K562 (cell line): ENCODE data around the gene ZNF628. TPM values are rescaled to one million over a fixed set of nuclear protein-coding genes. Genes with fewer than 3 reads are reported as not detected.

Source experiments
- ATAC-seq: fragments of 200-7000 bp; cut with Tn5 transposase; 3 replicates; pipeline ENCODE4 v1.9.1; 2020; ENCODE audit warnings: moderate library complexity
- BruUV-seq: library from RNA; stranded (reverse); fragments of 400-500 nt; replicated peaks from 2 replicates; lab custom pipeline; 2021; lab: Mats Ljungman, UMichigan
- CTCF ChIA-PET: fragments of 300-600 bp; formaldehyde crosslinking; extraction: SDS; loops from one replicate; lab custom pipeline; 2021; ENCODE audit warnings: low intra/inter-chr PET ratio; lab: Yijun Ruan, JAX
- POLR2A ChIA-PET: fragments of 300-600, 350-650 bp; sonication (Branson Sonifier 250); formaldehyde crosslinking; extraction: SDS; loops from one replicate; lab custom pipeline; 2021; ENCODE audit warnings: antibody characterized with exemption, inconsistent platforms; lab: Yijun Ruan, JAX
- DNase-seq, 4 experiments: peaks; one replicate each; pipeline versions ENCODE4 v3.0.0 to v3.0.0-alpha.2; 2011 to 2018; ENCODE audit warnings: low spot score in 3 of 4, mixed read lengths in 3 of 4; ENCODE audit errors: extremely low read depth in 1 of 4
- FAIRE-seq: peaks from 2 replicates; lab custom pipeline; 2011; peaks lifted over from hg19 to GRCh38; lab: Jason Lieb, UNC
- H2AFZ ChIP-seq: 2 replicates; pipeline ENCODE4 v1.6.0; 2011; ENCODE audit warnings: low read depth, low read length, control low read depth, inconsistent platforms
- H3K27ac ChIP-seq: fragments of 200-600 bp; 3 replicates; pipeline ENCODE4 v1.8.0; 2011; ENCODE audit warnings: low read depth, mild to moderate bottlenecking, control low read depth, inconsistent platforms, low read length, moderate library complexity, mixed read lengths; ENCODE audit errors: extremely low read depth
- H3K27me3 ChIP-seq, 2 experiments: fragments of 300-600 bp in 1 of 2; 2 replicates in 1 of 2; 3 replicates in 1 of 2; pipeline versions ENCODE4 v1.6.0 to v1.8.0; 2011; ENCODE audit warnings: inconsistent platforms in 2 of 2, low read length in 2 of 2, mild to moderate bottlenecking in 1 of 2, mixed read lengths in 1 of 2, moderate library complexity in 1 of 2; ENCODE audit not compliant: control insufficient read depth in 2 of 2, insufficient read depth in 2 of 2
- H3K36me3 ChIP-seq: fragments of 300-600 bp; 3 replicates; pipeline ENCODE4 v1.8.0; 2011; ENCODE audit warnings: mild to moderate bottlenecking, low read length, inconsistent platforms; ENCODE audit not compliant: control insufficient read depth, insufficient read depth
- H3K4me1 ChIP-seq, 2 experiments: fragments of 200-600 bp in 1 of 2; replicated peaks in 1 of 2; 2 replicates in 1 of 2; 3 replicates in 1 of 2; pipeline versions ENCODE4 v1.5.1 to v1.8.0; 2011; ENCODE audit warnings: inconsistent platforms in 2 of 2, low read length in 2 of 2, mild to moderate bottlenecking in 1 of 2, mixed read lengths in 1 of 2, moderate library complexity in 1 of 2; ENCODE audit not compliant: control insufficient read depth in 2 of 2, insufficient read depth in 2 of 2
- H3K4me2 ChIP-seq: 2 replicates; pipeline ENCODE4 v1.6.1; 2011; ENCODE audit warnings: low read length, control low read depth, inconsistent platforms, mixed read lengths; ENCODE audit not compliant: insufficient read depth
- H3K4me3 ChIP-seq: fragments of 200-600 bp; sonication (generic), shearing (Covaris generic); 2 replicates; pipeline ENCODE4 v1.5.1; 2016; ENCODE audit warnings: control low read depth, inconsistent platforms
- H3K79me2 ChIP-seq: fragments of 200-600 bp; 3 replicates; pipeline ENCODE4 v1.8.0; 2011; ENCODE audit warnings: low read length, inconsistent platforms; ENCODE audit not compliant: control insufficient read depth, insufficient read depth
- H3K9ac ChIP-seq, 2 experiments: 2 replicates each; pipeline versions ENCODE4 v1.6.0 to v1.6.1; 2011; ENCODE audit warnings: low read depth in 2 of 2, low read length in 2 of 2, control low read depth in 1 of 2, inconsistent platforms in 1 of 2, mild to moderate bottlenecking in 1 of 2, mixed read lengths in 1 of 2; ENCODE audit not compliant: insufficient read depth in 1 of 2
- H3K9me1 ChIP-seq: one replicate; pipeline ENCODE4 v1.6.0; 2011; ENCODE audit warnings: inconsistent platforms, mild to moderate bottlenecking, low read length, moderate library complexity; ENCODE audit not compliant: control insufficient read depth, insufficient read depth
- H3K9me3 ChIP-seq: replicated peaks from 2 replicates; pipeline ENCODE4 v1.5.1; 2011; ENCODE audit warnings: low read depth, low read length, inconsistent platforms; ENCODE audit not compliant: control insufficient read depth, insufficient read depth
- H4K20me1 ChIP-seq: replicated peaks from 2 replicates; pipeline ENCODE4 v1.6.1; 2011; ENCODE audit warnings: low read length, inconsistent platforms, mixed read lengths; ENCODE audit not compliant: control insufficient read depth, insufficient read depth
- BRD4 ChIP-seq: fragments of 200-600 bp; sonication (generic); IDR thresholded peaks from 2 replicates; pipeline ENCODE4 v1.6.1; 2017; ENCODE audit warnings: inconsistent platforms
- BRF1 ChIP-seq: IDR thresholded peaks from 3 replicates; pipeline ENCODE4 v1.6.1; 2011; ENCODE audit warnings: borderline replicate concordance, mild to moderate bottlenecking; ENCODE audit not compliant: insufficient read length; ENCODE audit errors: extremely low read depth
- CBFB ChIP-seq: sonication (generic); formaldehyde crosslinking; IDR thresholded peaks from 2 replicates; pipeline ENCODE4 v1.4.0; 2020; ENCODE audit warnings: mild to moderate bottlenecking, missing genetic modification reagents
- CHD4 ChIP-seq: fragments of 200-600 bp; sonication (generic); IDR thresholded peaks from 3 replicates; pipeline ENCODE4 v1.6.1; 2012; ENCODE audit warnings: low read depth, mild to moderate bottlenecking, mixed read lengths, low read length, inconsistent platforms; ENCODE audit not compliant: insufficient read depth, insufficient replicate concordance, poor library complexity, severe bottlenecking
- ELF1 ChIP-seq: fragments of 200-800 bp; sonication (Bioruptor generic); IDR thresholded peaks from 2 replicates; pipeline ENCODE4 v1.6.1; 2016; ENCODE audit warnings: missing genetic modification characterization, missing compliant biosample characterization
- EP400 ChIP-seq: fragments of 450-650 bp; IDR thresholded peaks from 2 replicates; pipeline ENCODE4 v1.6.1; 2017; ENCODE audit warnings: antibody characterized with exemption, mild to moderate bottlenecking, moderate library complexity
- FOXK1 ChIP-seq: sonication (generic); formaldehyde crosslinking; IDR thresholded peaks from 2 replicates; pipeline ENCODE4 v1.8.0; 2022; ENCODE audit warnings: missing genetic modification reagents, mild to moderate bottlenecking, borderline replicate concordance
- HDAC6 ChIP-seq: IDR thresholded peaks from 2 replicates; pipeline ENCODE4 v1.6.1; 2012; ENCODE audit warnings: low read depth, mild to moderate bottlenecking, control low read depth, inconsistent platforms, low read length, moderate library complexity
- MAFG ChIP-seq: fragments of 450-650 bp; conservative IDR thresholded peaks from 2 replicates; pipeline ENCODE4 v1.6.1; 2016; ENCODE audit warnings: missing genetic modification characterization, missing compliant biosample characterization
- MAFK ChIP-seq: IDR thresholded peaks from 2 replicates; pipeline ENCODE4 v1.6.1; 2011; ENCODE audit warnings: low read length, improper control_type of control experiment
- NFATC3 ChIP-seq: fragments of 450-650 bp; IDR thresholded peaks from 2 replicates; pipeline ENCODE4 v1.6.1; 2017; ENCODE audit warnings: mild to moderate bottlenecking
- RNF2 ChIP-seq: sonication (generic); IDR thresholded peaks from 2 replicates; pipeline ENCODE4 v1.6.1; 2016
- SIN3B ChIP-seq: fragments of 450-650 bp; IDR thresholded peaks from 2 replicates; pipeline ENCODE4 v1.6.1; 2017; ENCODE audit warnings: low read depth, mild to moderate bottlenecking, moderate library complexity
- THRB ChIP-seq: fragments of 450-650 bp; formaldehyde crosslinking; conservative IDR thresholded peaks from 2 replicates; pipeline ENCODE4 v1.4.0; 2022; ENCODE audit warnings: mild to moderate bottlenecking, missing genetic modification characterization
- ZBTB26 ChIP-seq: fragments of 450-650 bp; formaldehyde crosslinking; IDR thresholded peaks from 2 replicates; pipeline ENCODE4 v1.4.0; 2022; ENCODE audit warnings: missing genetic modification characterization
- ZNF143 ChIP-seq: sonication (generic); formaldehyde crosslinking; IDR thresholded peaks from 2 replicates; pipeline ENCODE4 v1.9.0; 2022; ENCODE audit warnings: mild to moderate bottlenecking, missing genetic modification reagents
- ZNF324 ChIP-seq: fragments of 250-450 bp; sonication (Bioruptor Pico); IDR thresholded peaks from 2 replicates; pipeline ENCODE4 v1.4.0; 2020; ENCODE audit warnings: mild to moderate bottlenecking
- ZNF699 ChIP-seq: fragments of 250-450 bp; sonication (Bioruptor Pico); IDR thresholded peaks from 2 replicates; pipeline ENCODE4 v1.8.0; 2021; ENCODE audit warnings: mild to moderate bottlenecking, moderate library complexity; ENCODE audit not compliant: insufficient replicate concordance
- WGBS: fragments of 100-300 bp; shearing (Covaris generic); methylation state at CpG from one replicate; pipeline ENCODE4 v1.1.6; 2016; ENCODE audit warnings: low coverage, mixed read lengths; ENCODE audit not compliant: insufficient coverage; ENCODE audit errors: missing lambda C conversion rate; 5-methylcytosine and 5-hydroxymethylcytosine counted together
- in situ Hi-C: fragments of 300-500 bp; cut with MboI; formaldehyde crosslinking; loops from 4 replicates; pipeline ENCODE4 v1.15.0; 2018; ENCODE audit warnings: inconsistent platforms, mixed read lengths
- intact Hi-C: fragments of 100-400 bp; cut with micrococcal nuclease; formaldehyde crosslinking; loops from 2 replicates; pipeline ENCODE4 v1.14.2; 2022
- polyA plus RNA-seq, 8 experiments: library from polyadenylated mRNA; depleted of rRNA in 4 of 8; stranded (reverse) in 5 of 8; unstranded in 3 of 8; fragments of >200 nt; fragmentation: Nextera tagmentation in 2 of 8; fragmentation: Illumina TruSeq in 1 of 8; extraction: Ambion mirVana in 2 of 8; extraction: Trizol in 1 of 8; gene quantifications; 2 replicates each; pipeline versions ENCODE4 v1.2.1 to v1.2.3, GENCODE V29; 2011 to 2014; ENCODE audit warnings: inconsistent platforms in 1 of 8, missing spikeins in 1 of 8
- total RNA-seq, 7 experiments: library from RNA; depleted of rRNA in 6 of 7; stranded (reverse); fragments of >200 nt in 6 of 7; fragmentation: Illumina TruSeq in 2 of 7; extraction: Trizol in 2 of 7; gene quantifications; 2 replicates each; pipeline versions ENCODE4 v1.2.1 to v1.2.3, GENCODE V29; 2011 to 2021; ENCODE audit warnings: low replicate concordance in 1 of 7

Gene ZNF628
- total and polyA plus RNA-seq, 9 of the 15 experiments (the other 6 are each of a cell fraction or from before 2014, with no cell fraction given) = 0.13 to 13.6 (median 2.2) TPM; not detected in 3

GRCh38 chr19:55460670-55461258, 15.7 kb upstream of the ZNF628 start (continued):
- TF ChIP-seq ZBTB26 (CRISPR knock-in tag) (no peak), MAFK (0 out of 2 replicates have a peak, but pooled peaks have one; percentile 14), THRB (CRISPR knock-in tag) (0 out of 2 replicates have a peak, but pooled peaks have one; percentile 68), ZNF143 (CRISPR knock-in tag) (0 out of 2 replicates have a peak, but pooled peaks have one; percentile 4)

- under 1% methylated on average over 52 of the region's 54 CpGs for WGBS
- H2AFZ ChIP-seq = peak within 1 kb of the TSS; percentile 88
- TF ChIP-seq ZNF324 (CRISPR knock-in tag) (no peak), RNF2 (peak; percentile 65; the same call in 1 of the 2 replicates), HDAC6 (no peak), CHD4 (peak; percentile 97), FOXK1 (CRISPR knock-in tag) (peak; percentile 74; the same call in 1 of the 2 replicates), SIN3B (peak; percentile 76), NFATC3 (no peak), MAFG (tag) (no peak), ELF1 (tag) (peak; percentile 93), ZNF699 (no peak), CBFB (CRISPR knock-in tag) (peak; percentile 72; the same call in 1 of the 2 replicates), MAFK (peak; percentile 30; the same call in 1 of the 2 replicates), BRD4 (peak; percentile 97), EP400 (peak; percentile 98), BRF1 (no peak)
Observed at GRCh38 chr19:55461259-55461973, 15.0 kb upstream of the ZNF628 start, which contains the start of gene ISOC2. ISOC2 (minus strand) TSS chr19:55461642; CDS start chr19:55456486, 5,156 bp downstream.

More at GRCh38 chr19:55461259-55461973, 15.0 kb upstream of the ZNF628 start, which contains the start of gene ISOC2:
- DNase-seq = peak; percentile 95 to 100 (median 98)
- ChIA-PET POLR2A (interaction anchor here (0.5 to 2.1 kb wide), 10 partner anchors 8 to 840 kb away, joined by 3 to 10 read pairs (median 3); partner anchors contain the start of genes TMEM238, UBE2S and ZNF628), CTCF (no interaction called here)
- no peaks in the 10 kb centered on the region for H3K9me1 ChIP-seq
- intact Hi-C loops (loop anchor here (1.0 kb wide), 1 partner anchor 8 kb away; no protein-coding TSS in a partner anchor), in situ Hi-C loops (no loop called here)
- H3K36me3 ChIP-seq = peaks cover 18% of the 10 kb centered on the region; the same call in 2 of the 3 replicates
- peak within 1 kb of the TSS; percentile 97 to 98 for H3K9ac ChIP-seq
- H3K4me1 ChIP-seq = peaks cover 30 to 74% of the 10 kb centered on the region in 2 experiments
- FAIRE-seq = peak; percentile 97
- peak; percentile 96 for ATAC-seq
- H3K9me3 ChIP-seq = no peaks in the 10 kb centered on the region
- peak within 1 kb of the TSS; percentile 81 for H3K4me3 ChIP-seq
- peak within 1 kb of the TSS; percentile 99 for H3K4me2 ChIP-seq
- no TSS peak for BruUV-seq
- H4K20me1 ChIP-seq = no peaks in the 10 kb centered on the region
- H3K27me3 ChIP-seq = no peaks in the 10 kb centered on the region
- peak within 1 kb of the TSS; percentile 98 for H3K27ac ChIP-seq
- peaks cover 43% of the 10 kb centered on the region for H3K79me2 ChIP-seq
